RCC 7860 (cell line): Measurements from ENCODE around the gene AP5B1.

Experiments used
- DNase-seq: peaks from one replicate; pipeline ENCODE4 v3.0.0-alpha.2; 2015; ENCODE audit warnings: low spot score
- FAIRE-seq: peaks from 2 replicates; lab custom pipeline; 2012; peaks lifted over from hg19 to GRCh38; lab: Jason Lieb, UNC

Gene AP5B1

DNA sequence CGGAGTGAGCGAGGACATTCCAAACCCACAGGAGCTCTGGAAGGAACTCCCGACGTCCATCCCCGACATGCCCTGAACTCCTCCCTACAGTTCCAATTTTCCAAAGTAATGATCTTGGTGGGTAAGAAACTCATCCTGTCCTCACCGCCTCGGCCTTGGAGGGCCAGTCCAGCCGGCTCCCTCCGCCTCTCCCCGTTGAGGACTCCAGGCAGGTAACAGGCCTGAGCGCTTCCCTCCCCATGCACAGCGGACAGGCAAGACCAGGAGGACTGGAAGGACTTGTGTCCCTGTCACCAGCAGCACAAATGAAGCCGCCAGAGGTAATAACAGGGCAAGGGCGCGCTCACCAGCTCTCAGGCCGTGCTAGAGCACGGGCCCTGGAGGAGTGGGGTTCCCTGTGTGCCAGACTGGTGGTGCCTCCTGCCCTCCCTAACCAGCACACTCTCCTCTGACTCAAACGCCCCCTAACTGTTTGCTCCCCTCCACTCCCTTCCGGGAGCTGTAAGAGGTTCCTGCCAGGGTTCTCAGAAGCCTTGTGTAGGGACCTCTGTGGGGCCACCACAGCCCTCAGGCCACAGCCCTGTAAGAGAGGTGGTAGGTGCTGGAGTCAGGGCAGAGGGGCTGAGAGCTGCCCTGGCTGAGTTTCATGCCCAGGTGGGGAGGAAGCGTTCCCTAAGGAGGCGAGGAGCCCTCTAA lies 23.2 kb upstream of the AP5B1 start:
- DNase-seq (no peak), FAIRE-seq (no peak)

DNA sequence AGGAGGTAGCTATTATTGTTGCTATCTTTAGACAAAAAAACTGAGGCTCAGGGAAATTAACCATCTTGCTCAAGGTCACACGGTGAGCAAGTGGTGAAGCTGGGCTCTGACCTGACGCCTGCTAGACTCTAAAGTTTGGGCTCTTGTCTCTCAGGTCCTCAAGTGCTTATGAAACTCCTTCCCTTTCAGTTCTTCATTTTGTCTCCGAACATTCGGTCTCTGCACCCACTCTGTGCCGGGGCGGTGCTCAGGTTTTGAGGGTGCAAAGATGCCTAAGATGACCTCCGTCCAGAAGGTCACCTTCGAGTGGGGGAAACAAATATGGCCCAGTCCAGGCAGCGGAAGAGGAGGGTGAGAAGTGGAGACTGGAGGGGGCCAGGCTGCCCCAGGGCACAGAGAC lies 22.1 kb upstream of the AP5B1 start:
- FAIRE-seq: no peak

GRCh38 chr11:65801153-65801987 lies 20.6 kb upstream of the AP5B1 start:
- no peak for FAIRE-seq
- no peak for DNase-seq

More for the DNA sequence above, 22.1 kb upstream of the AP5B1 start:
- DNase-seq: no peak

DNA sequence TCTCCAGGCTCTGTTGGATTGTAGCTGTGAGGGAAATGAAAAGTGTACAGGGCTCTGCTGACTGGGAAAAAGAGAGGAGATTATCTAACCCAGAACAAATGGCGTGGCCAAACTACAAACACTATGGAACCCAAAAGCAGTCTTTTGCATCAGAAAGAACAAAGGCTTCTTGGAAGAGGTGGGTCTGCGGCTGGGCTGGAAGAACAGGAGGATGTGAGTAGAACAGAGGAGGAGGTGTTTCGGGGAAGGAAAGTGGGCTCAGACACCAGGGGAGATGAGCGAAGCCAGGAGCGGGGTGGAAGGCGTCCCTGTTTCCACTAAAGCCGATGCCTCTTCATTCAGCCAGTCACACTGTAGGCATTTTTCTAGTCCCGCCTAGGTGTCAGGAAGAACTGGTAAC lies 18.1 kb upstream of the AP5B1 start:
- FAIRE-seq (no peak), DNase-seq (no peak)

DNA sequence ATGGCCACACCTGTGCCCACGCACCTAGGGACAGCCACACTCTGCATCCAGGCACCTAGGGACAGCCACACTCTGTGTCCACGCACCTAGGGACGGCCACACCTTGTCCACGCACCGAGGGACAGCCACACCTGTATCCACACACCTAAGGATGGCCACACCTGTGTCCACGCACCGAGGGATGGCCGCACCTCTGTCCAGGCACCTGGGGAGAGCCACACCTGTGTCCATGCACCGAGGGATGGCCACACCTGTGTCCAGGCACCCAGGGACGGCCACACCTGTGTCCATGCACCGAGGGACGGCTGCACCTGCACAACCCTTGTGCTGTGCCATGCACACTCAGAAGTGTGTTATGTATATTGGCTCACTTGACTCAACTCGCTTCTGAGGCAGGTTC lies 16.9 kb upstream of the AP5B1 start:
- FAIRE-seq (no peak), DNase-seq (no peak)

GRCh38 chr11:65796726-65797601 lies 16.2 kb upstream of the AP5B1 start:
- FAIRE-seq: no peak
- no peak for DNase-seq

- DNase-seq: no peak
- FAIRE-seq: no peak
Observed at GRCh38 chr11:65794570-65795510, 14.1 kb upstream of the AP5B1 start.

DNA sequence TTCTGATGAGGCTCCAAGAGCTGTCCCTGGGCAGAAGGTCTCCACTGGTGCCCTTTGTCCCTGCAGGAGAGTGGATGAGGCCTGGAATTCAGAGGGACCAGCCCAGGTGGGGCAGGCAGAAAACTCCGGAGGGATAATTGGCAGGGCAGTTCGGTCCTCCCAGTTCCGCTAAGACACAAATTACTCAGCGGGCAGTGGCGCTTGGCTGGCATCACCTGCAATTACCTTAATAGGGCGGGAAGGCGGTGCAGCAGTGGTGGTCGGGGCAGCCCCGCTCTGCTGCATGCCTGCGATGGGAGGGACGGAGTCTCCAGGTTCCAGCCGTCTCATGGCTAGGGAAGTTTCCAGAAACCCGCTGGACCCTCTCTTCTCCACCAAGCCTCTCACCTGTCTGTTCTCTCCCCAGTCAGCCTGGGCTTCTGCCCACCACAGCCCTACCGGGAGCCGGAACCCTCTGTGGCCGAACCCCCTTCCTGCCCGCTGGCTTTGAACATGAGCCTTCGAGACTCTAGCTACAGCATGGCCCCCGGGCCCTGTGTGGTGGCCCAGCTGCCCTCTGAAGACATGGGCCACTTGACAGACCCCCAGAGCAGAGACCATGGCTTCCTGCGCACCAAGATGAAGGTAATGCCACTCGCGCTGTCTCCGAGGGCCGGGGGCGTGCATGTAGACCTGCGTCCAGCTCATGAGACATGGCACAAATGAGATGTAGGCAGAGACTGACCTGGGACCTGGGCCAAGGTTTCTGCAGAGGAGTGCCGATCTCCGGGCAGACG lies 13.0 kb upstream of the AP5B1 start:
- DNase-seq (no peak), FAIRE-seq (no peak)

DNA sequence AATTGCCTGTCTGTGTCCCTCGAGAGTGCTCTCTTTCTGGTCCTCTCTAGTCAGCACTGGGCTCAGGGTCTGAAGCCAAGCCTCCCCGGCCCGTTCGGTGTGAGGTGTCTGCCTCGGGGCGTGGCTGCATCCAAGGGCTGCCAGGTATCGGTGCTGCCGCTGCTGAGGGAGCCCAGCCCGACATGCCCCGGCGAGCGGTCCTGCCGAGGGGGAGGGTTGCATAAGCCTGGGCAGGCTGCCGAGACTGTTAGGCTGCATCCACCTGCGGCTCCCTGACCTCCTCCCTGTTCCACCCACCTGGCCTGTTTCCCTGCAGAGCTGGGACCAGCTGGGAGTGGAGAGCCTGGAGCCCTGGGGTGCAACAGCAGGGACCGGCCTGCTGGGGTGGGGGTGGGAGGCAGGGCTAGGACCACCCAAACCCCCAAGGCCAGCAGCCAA lies 12.4 kb upstream of the AP5B1 start:
- FAIRE-seq (no peak), DNase-seq (no peak)

- DNase-seq (no peak), FAIRE-seq (no peak)
Observed at GRCh38 chr11:65792456-65792855, 11.7 kb upstream of the AP5B1 start.

DNA sequence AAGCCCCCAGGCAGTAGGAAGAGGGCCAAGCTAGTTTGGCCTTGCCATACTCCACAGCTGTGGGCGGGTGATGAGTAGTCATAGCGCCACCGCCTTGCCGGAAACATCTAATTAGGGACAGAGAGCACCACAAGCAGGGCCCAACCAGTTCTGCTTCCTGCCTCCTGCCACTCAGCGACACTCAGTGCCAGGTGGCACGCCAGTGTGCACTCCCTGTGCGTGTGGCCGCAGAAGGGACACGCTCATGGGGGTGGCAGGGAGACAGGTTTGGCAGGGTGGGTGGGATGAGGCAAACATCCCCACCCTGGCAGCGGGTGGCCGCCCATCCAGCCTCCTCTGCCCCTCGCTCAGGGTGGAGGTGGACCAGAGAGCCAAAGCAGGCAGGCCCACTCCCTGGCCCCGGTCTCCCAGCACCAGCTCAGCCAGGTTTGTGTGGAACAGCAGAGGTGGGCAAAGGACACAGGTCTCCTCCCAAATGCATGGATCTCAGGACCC lies 11.0 kb upstream of the AP5B1 start:
- DNase-seq: no peak
- no peak for FAIRE-seq

DNA sequence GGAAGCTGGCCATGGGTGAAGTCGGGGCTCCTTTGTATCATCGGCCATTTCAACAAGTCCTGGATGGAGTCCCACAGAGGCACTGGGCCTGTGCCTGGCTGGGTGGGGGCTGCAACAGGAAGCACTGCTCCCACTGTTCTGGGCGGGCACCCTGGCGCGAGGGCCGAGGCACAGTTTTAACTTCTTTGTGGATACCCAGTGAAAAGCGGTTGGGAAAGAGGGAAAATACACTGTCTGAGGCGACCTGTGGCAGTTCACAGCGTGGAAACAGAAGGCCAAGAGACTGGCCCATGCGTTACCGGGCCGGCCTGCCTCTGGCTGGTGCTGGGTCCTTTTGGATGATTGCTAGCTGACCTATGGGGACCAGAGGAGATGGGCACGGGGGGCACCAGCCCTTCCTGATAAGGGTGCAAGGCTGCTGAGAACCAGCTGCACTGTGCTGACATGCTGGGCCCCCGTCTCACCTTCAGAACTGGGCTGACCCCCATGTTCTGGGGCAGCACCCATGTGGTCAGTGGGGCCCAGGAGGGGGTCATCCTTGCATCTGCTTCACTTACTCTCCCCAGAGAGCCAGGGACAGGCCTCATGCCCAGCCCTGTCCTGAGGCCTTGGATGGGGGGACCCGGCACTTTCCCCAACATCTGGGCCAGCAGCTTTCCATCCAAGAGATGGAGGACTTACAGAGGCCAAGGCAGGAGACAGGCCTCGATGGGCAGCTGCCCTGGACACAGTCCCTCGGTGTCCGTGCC lies 10.3 kb upstream of the AP5B1 start:
- no peak for FAIRE-seq
- DNase-seq: no peak

DNA sequence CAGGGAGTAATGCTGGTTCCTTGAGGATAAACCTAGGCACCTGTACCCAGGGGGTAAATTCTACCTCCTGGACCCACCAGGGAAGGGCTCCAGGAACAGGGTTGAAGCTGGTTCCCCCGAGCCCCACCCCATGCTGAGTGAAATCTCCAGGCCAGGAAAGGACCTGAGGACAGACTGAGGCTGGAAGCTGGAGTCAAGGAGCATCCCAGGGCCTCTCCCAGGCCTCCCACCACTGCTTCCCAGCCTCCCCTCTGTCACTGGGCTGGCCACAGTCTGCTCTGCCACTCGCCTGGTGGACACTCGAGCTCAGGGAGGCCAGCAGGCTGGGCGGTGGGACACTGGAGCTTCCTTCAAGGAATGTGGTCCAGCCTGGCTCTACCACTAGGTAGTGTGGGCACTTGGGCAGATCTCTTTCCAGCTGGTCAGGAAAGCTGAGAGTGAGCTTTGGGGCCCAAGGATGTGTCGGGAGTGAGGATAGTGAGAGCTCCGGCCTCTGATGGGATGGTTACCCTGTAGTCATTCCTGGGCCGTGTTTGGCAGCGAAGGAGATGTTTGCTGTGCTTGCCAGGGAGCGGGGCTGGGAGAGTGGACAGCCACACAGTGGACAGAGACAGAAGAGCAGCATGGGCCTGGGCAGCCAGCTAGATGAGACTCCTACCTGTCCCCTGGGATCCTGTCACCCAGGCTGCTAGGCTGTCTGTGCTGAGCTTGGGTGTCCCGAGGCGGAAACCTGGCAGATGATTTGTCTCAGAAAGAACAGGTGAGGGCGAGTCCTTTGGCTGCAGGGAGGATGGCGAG lies 9.5 kb upstream of the AP5B1 start:
- DNase-seq: no peak
- FAIRE-seq: no peak

- no peak for FAIRE-seq
- DNase-seq: no peak
Observed at GRCh38 chr11:65789230-65790103, 8.7 kb upstream of the AP5B1 start.

DNA sequence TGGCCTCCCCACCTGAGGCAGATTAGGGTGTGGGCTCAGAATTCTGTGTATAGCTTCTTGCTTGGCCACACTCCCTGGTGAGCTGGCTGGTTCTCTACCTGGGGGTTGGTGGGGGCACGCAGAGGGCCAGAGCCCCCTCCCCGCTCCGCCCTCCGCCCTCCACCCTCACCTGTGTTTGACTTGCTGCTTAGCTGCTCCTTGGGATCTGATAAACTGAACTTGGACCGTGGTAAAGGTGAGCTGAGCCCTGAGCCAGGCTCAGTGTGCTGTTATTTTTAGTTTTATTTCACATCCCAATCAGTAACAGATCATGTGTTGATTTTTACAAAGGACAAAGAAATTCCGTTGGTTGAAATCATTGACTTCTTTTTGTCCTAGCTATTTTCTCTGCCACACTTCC lies 8.0 kb upstream of the AP5B1 start:
- DNase-seq (no peak), FAIRE-seq (no peak)

- DNase-seq (no peak), FAIRE-seq (no peak)
Observed at GRCh38 chr11:65787649-65788622, 7.2 kb upstream of the AP5B1 start.
